ENCODE results near the gene SCUBE1.
A peak's percentile ranks its signal among the peaks of the same experiment; 100 is the strongest.

SCUBE1 gene

GRCh38 chr22:43325176-43325575 lies 18.0 kb downstream of the SCUBE1 start:
- DNase-seq = no peak

- peak in 1 of 2 donors; percentile 3 for DNase-seq
These were observed 21.9 kb downstream of the SCUBE1 start for GRCh38 chr22:43320943-43321900.

- DNase-seq = no peak
These were observed 23.3 kb downstream of the SCUBE1 start for GRCh38 chr22:43319661-43320486.

GRCh38 chr22:43317239-43317638 lies 25.9 kb downstream of the SCUBE1 start:
- DNase-seq = no peak

GRCh38 chr22:43315687-43316217 lies 27.4 kb downstream of the SCUBE1 start:
- DNase-seq = no peak

GRCh38 chr22:43314611-43315010 lies 28.6 kb downstream of the SCUBE1 start:
- no peak for DNase-seq

GRCh38 chr22:43313890-43314474 lies 29.2 kb downstream of the SCUBE1 start:
- DNase-seq = no peak

GRCh38 chr22:43313244-43313889 lies 29.8 kb downstream of the SCUBE1 start:
- no peak for DNase-seq

GRCh38 chr22:43312608-43313007 lies 30.6 kb downstream of the SCUBE1 start:
- no peak for DNase-seq

- DNase-seq = no peak
These were observed 32.4 kb downstream of the SCUBE1 start for GRCh38 chr22:43310798-43311197.

- no peak for DNase-seq
These were observed 32.9 kb downstream of the SCUBE1 start for GRCh38 chr22:43310311-43310710.

GRCh38 chr22:43308836-43309235 lies 34.3 kb downstream of the SCUBE1 start:
- DNase-seq = no peak

- DNase-seq = no peak
These were observed 34.9 kb downstream of the SCUBE1 start for GRCh38 chr22:43308060-43308830.

- no peak for DNase-seq
These were observed 37.4 kb downstream of the SCUBE1 start for GRCh38 chr22:43305806-43306205.

GRCh38 chr22:43304831-43305590 lies 38.2 kb downstream of the SCUBE1 start:
- DNase-seq = no peak

- DNase-seq = no peak
These were observed 39.4 kb downstream of the SCUBE1 start for GRCh38 chr22:43303751-43304150.

GRCh38 chr22:43303166-43303565 lies 40.0 kb downstream of the SCUBE1 start:
- no peak for DNase-seq

GRCh38 chr22:43302531-43303041 lies 40.6 kb downstream of the SCUBE1 start:
- no peak for DNase-seq

GRCh38 chr22:43301866-43302265 lies 41.3 kb downstream of the SCUBE1 start:
- no peak for DNase-seq

GRCh38 chr22:43300891-43301676 lies 42.1 kb downstream of the SCUBE1 start:
- no peak for DNase-seq
